WTC11 (cell line): Measurements from ENCODE around the gene PFKP. TPM values are rescaled to one million over a fixed set of nuclear protein-coding genes. Genes with fewer than 3 reads are reported as not detected.

Experiments
- ATAC-seq: fragments of 200-7000 bp; cut with Tn5 transposase; 2 replicates; pipeline ENCODE4 v1.10.0; 2021; ENCODE audit warnings: mild to moderate bottlenecking, moderate library complexity
- CTCF ChIA-PET: fragments of 300-600 bp; sonication (Branson Sonifier 250); formaldehyde crosslinking; loops from one replicate; lab custom pipeline; 2021; ENCODE audit warnings: antibody characterized with exemption; lab: Charles Lee
- POLR2A ChIA-PET: fragments of 350-600 bp; sonication (Branson Sonifier 250); formaldehyde crosslinking; loops from one replicate; lab custom pipeline; 2021; ENCODE audit warnings: antibody characterized with exemption; lab: Charles Lee
- DNase-seq: peaks from one replicate; pipeline ENCODE4 v3.0.0; 2021; ENCODE audit warnings: low spot score
- H3K27ac Mint-ChIP-seq: 2 replicates; pipeline ENCODE4 v1.8.0; 2021; ENCODE audit warnings: mixed read lengths
- H3K27me3 Mint-ChIP-seq: 2 replicates; pipeline ENCODE4 v1.8.0; 2021; ENCODE audit warnings: low read depth, mild to moderate bottlenecking, moderate library complexity, mixed read lengths
- H3K36me3 Mint-ChIP-seq: 2 replicates; pipeline ENCODE4 v1.8.0; 2021; ENCODE audit warnings: mixed read lengths
- H3K4me1 Mint-ChIP-seq: 2 replicates; pipeline ENCODE4 v1.8.0; 2022; ENCODE audit warnings: mixed read lengths
- H3K4me3 Mint-ChIP-seq: 2 replicates; pipeline ENCODE4 v1.8.0; 2021; ENCODE audit warnings: mild to moderate bottlenecking, moderate library complexity, mixed read lengths
- H3K9me3 Mint-ChIP-seq: 2 replicates; pipeline ENCODE4 v1.8.0; 2021; ENCODE audit warnings: mixed read lengths
- CREM ChIP-seq: sonication (generic); formaldehyde crosslinking; IDR thresholded peaks from 2 replicates; pipeline ENCODE4 v1.8.1; 2022; ENCODE audit warnings: mild to moderate bottlenecking, missing genetic modification reagents, moderate library complexity
- ESRRA ChIP-seq: sonication (generic); formaldehyde crosslinking; IDR thresholded peaks from 2 replicates; pipeline ENCODE4 v1.8.1; 2022; ENCODE audit warnings: mild to moderate bottlenecking, missing genetic modification reagents, borderline replicate concordance
- GABPB1 ChIP-seq: sonication (generic); formaldehyde crosslinking; IDR thresholded peaks from 2 replicates; pipeline ENCODE4 v1.8.1; 2023; ENCODE audit warnings: mild to moderate bottlenecking, missing genetic modification reagents
- IRF2 ChIP-seq: sonication (generic); formaldehyde crosslinking; IDR thresholded peaks from 2 replicates; pipeline ENCODE4 v1.8.0; 2022; ENCODE audit warnings: low read depth, missing genetic modification reagents, borderline replicate concordance
- KAT7 ChIP-seq: sonication (generic); formaldehyde crosslinking; IDR thresholded peaks from 2 replicates; pipeline ENCODE4 v1.8.1; 2023; ENCODE audit warnings: missing genetic modification reagents, mild to moderate bottlenecking, borderline replicate concordance
- NR3C1 ChIP-seq: sonication (generic); formaldehyde crosslinking; conservative IDR thresholded peaks from 2 replicates; pipeline ENCODE4 v1.8.1; 2023; ENCODE audit warnings: low read depth, mild to moderate bottlenecking, missing genetic modification reagents
- OVOL2 ChIP-seq: fragments of 250-450 bp; sonication (Bioruptor Pico); IDR thresholded peaks from 2 replicates; pipeline ENCODE4 v1.9.0; 2021; ENCODE audit warnings: mild to moderate bottlenecking, borderline replicate concordance
- SP1 ChIP-seq: sonication (generic); formaldehyde crosslinking; conservative IDR thresholded peaks from 2 replicates; pipeline ENCODE4 v1.8.1; 2022; ENCODE audit warnings: missing genetic modification reagents
- TP53 ChIP-seq: sonication (generic); formaldehyde crosslinking; IDR thresholded peaks from 2 replicates; pipeline ENCODE4 v1.8.1; 2023; ENCODE audit warnings: mild to moderate bottlenecking, missing genetic modification reagents
- ZBTB21 ChIP-seq: sonication (generic); formaldehyde crosslinking; IDR thresholded peaks from 2 replicates; pipeline ENCODE4 v1.8.1; 2023; ENCODE audit warnings: mild to moderate bottlenecking, missing genetic modification reagents, borderline replicate concordance
- ZNF219 ChIP-seq: sonication (generic); formaldehyde crosslinking; IDR thresholded peaks from 2 replicates; pipeline ENCODE4 v1.8.0; 2023; ENCODE audit warnings: missing genetic modification reagents, mild to moderate bottlenecking, borderline replicate concordance
- ZNF396 ChIP-seq: fragments of 250-450 bp; sonication (Bioruptor Pico); IDR thresholded peaks from 2 replicates; pipeline ENCODE4 v1.8.0; 2021; ENCODE audit warnings: mild to moderate bottlenecking, moderate library complexity, borderline replicate concordance
- total RNA-seq: library from RNA; stranded (reverse); gene quantifications from 3 replicates; pipeline ENCODE4 v1.2.3, GENCODE V29; 2021
- TF ChIP-seq, protein P1 (sequence below): fragments of 250-450 bp; sonication (Bioruptor Pico); IDR thresholded peaks from 2 replicates; pipeline ENCODE4 v1.8.0; 2021; ENCODE audit warnings: mild to moderate bottlenecking
- TF ChIP-seq, protein P2 (sequence below): sonication (generic); formaldehyde crosslinking; IDR thresholded peaks from 2 replicates; pipeline ENCODE4 v1.8.1; 2023; ENCODE audit warnings: mild to moderate bottlenecking, missing genetic modification reagents, moderate library complexity
- TF ChIP-seq, protein P3 (sequence below): sonication (generic); formaldehyde crosslinking; IDR thresholded peaks from 2 replicates; pipeline ENCODE4 v1.8.1; 2023; ENCODE audit warnings: mild to moderate bottlenecking, missing genetic modification reagents, moderate library complexity
- TF ChIP-seq, protein P4 (sequence below): fragments of 250-450 bp; sonication (Bioruptor Pico); IDR thresholded peaks from 2 replicates; pipeline ENCODE4 v1.9.0; 2021; ENCODE audit warnings: mild to moderate bottlenecking, borderline replicate concordance
- TF ChIP-seq, protein P5 (sequence below): sonication (generic); formaldehyde crosslinking; IDR thresholded peaks from 2 replicates; pipeline ENCODE4 v1.8.1; 2023; ENCODE audit warnings: mild to moderate bottlenecking, missing genetic modification reagents
- TF ChIP-seq, protein P6 (sequence below): sonication (generic); formaldehyde crosslinking; IDR thresholded peaks from 2 replicates; pipeline ENCODE4 v1.8.1; 2022; ENCODE audit warnings: missing genetic modification reagents, borderline replicate concordance
- TF ChIP-seq, protein P7 (sequence below): sonication (generic); formaldehyde crosslinking; IDR thresholded peaks from 2 replicates; pipeline ENCODE4 v1.8.0; 2022; ENCODE audit warnings: missing genetic modification reagents

Gene PFKP
- total RNA-seq, 1 experiment from 2014 or later = 127 TPM

DNA sequence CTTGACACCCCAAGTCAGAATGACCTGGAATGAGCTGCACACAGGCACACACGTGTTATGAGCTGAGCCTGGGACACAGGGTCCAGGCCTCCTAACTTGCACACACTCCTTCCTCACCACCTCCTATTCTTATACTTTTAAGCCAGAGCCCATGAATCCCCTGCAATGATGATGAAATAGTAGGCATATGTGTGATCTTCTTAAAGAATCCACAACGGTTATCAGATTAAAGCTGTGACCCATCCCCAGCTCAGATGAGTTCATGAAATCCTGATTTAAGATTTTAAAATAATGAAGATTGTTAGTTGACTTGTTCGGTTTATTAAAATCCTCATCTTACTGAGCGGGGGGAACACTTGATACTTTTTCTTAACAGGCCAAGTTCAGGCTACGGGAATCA lies 66.6 kb downstream of the PFKP start:
- no peaks in the 10 kb centered on the region for H3K9me3 Mint-ChIP-seq
- DNase-seq (no peak), ATAC-seq (no peak)
- no peak for TF ChIP-seq ZBTB21 (CRISPR knock-in tag)
- no peak for TF ChIP-seq ZNF396 (CRISPR knock-in tag)
- TF ChIP-seq, protein P1, sequence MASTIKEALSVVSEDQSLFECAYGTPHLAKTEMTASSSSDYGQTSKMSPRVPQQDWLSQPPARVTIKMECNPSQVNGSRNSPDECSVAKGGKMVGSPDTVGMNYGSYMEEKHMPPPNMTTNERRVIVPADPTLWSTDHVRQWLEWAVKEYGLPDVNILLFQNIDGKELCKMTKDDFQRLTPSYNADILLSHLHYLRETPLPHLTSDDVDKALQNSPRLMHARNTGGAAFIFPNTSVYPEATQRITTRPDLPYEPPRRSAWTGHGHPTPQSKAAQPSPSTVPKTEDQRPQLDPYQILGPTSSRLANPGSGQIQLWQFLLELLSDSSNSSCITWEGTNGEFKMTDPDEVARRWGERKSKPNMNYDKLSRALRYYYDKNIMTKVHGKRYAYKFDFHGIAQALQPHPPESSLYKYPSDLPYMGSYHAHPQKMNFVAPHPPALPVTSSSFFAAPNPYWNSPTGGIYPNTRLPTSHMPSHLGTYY = no peak
- TF ChIP-seq, protein P2, sequence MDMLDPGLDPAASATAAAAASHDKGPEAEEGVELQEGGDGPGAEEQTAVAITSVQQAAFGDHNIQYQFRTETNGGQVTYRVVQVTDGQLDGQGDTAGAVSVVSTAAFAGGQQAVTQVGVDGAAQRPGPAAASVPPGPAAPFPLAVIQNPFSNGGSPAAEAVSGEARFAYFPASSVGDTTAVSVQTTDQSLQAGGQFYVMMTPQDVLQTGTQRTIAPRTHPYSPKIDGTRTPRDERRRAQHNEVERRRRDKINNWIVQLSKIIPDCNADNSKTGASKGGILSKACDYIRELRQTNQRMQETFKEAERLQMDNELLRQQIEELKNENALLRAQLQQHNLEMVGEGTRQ (CRISPR knock-in tag) = no peak
- no peak for TF ChIP-seq OVOL2 (CRISPR knock-in tag)
- no peak for TF ChIP-seq NR3C1
- TF ChIP-seq TP53 = no peak
- TF ChIP-seq, protein P3, sequence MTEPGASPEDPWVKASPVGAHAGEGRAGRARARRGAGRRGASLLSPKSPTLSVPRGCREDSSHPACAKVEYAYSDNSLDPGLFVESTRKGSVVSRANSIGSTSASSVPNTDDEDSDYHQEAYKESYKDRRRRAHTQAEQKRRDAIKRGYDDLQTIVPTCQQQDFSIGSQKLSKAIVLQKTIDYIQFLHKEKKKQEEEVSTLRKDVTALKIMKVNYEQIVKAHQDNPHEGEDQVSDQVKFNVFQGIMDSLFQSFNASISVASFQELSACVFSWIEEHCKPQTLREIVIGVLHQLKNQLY = no peak
- H3K4me1 Mint-ChIP-seq = no peaks in the 10 kb centered on the region
- no peaks in the 10 kb centered on the region for H3K27me3 Mint-ChIP-seq
- no peak overlapping the region for H3K27ac Mint-ChIP-seq
- ChIA-PET CTCF (interaction anchor here (1.1 kb wide), 1 partner anchor 14 kb away, joined by 3 read pairs; no protein-coding TSS in a partner anchor), POLR2A (no interaction called here)
- no peak overlapping the region for H3K4me3 Mint-ChIP-seq
- peaks cover 86% of the 10 kb centered on the region for H3K36me3 Mint-ChIP-seq

DNA sequence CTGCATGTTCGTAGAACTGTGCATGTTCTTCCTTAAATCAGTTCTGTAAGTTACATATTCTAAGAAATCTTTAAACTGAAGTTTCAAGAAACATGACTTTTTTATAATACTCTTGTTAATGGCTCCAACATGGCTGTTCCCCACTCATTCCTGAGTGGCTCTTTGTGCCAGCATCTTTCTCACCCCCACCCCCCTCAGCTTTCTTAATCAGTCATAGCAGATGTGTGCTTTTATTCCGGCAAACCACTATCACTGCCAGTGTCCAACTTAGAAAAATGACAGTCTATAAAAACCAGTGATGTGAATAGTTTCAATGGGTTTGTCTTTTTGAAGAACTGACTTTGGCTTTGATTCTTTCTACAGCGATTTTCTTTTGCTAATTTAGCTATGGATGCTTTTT lies 67.7 kb downstream of the PFKP start:
- POLR2A ChIA-PET = no interaction called here
- CTCF ChIA-PET = no interaction called here
- Mint-ChIP-seq H3K27ac (no peak overlapping the region), H3K36me3 (peaks cover 87% of the 10 kb centered on the region), H3K4me1 (no peaks in the 10 kb centered on the region)
- DNase-seq = no peak
- TF ChIP-seq, protein P4, sequence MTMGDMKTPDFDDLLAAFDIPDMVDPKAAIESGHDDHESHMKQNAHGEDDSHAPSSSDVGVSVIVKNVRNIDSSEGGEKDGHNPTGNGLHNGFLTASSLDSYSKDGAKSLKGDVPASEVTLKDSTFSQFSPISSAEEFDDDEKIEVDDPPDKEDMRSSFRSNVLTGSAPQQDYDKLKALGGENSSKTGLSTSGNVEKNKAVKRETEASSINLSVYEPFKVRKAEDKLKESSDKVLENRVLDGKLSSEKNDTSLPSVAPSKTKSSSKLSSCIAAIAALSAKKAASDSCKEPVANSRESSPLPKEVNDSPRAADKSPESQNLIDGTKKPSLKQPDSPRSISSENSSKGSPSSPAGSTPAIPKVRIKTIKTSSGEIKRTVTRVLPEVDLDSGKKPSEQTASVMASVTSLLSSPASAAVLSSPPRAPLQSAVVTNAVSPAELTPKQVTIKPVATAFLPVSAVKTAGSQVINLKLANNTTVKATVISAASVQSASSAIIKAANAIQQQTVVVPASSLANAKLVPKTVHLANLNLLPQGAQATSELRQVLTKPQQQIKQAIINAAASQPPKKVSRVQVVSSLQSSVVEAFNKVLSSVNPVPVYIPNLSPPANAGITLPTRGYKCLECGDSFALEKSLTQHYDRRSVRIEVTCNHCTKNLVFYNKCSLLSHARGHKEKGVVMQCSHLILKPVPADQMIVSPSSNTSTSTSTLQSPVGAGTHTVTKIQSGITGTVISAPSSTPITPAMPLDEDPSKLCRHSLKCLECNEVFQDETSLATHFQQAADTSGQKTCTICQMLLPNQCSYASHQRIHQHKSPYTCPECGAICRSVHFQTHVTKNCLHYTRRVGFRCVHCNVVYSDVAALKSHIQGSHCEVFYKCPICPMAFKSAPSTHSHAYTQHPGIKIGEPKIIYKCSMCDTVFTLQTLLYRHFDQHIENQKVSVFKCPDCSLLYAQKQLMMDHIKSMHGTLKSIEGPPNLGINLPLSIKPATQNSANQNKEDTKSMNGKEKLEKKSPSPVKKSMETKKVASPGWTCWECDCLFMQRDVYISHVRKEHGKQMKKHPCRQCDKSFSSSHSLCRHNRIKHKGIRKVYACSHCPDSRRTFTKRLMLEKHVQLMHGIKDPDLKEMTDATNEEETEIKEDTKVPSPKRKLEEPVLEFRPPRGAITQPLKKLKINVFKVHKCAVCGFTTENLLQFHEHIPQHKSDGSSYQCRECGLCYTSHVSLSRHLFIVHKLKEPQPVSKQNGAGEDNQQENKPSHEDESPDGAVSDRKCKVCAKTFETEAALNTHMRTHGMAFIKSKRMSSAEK (CRISPR knock-in tag) = no peak
- TF ChIP-seq, protein P5, sequence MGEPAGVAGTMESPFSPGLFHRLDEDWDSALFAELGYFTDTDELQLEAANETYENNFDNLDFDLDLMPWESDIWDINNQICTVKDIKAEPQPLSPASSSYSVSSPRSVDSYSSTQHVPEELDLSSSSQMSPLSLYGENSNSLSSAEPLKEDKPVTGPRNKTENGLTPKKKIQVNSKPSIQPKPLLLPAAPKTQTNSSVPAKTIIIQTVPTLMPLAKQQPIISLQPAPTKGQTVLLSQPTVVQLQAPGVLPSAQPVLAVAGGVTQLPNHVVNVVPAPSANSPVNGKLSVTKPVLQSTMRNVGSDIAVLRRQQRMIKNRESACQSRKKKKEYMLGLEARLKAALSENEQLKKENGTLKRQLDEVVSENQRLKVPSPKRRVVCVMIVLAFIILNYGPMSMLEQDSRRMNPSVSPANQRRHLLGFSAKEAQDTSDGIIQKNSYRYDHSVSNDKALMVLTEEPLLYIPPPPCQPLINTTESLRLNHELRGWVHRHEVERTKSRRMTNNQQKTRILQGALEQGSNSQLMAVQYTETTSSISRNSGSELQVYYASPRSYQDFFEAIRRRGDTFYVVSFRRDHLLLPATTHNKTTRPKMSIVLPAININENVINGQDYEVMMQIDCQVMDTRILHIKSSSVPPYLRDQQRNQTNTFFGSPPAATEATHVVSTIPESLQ (CRISPR knock-in tag) = no peak
- TF ChIP-seq OVOL2 (CRISPR knock-in tag) = no peak
- no peak for TF ChIP-seq KAT7 (CRISPR knock-in tag)
- no peak for TF ChIP-seq SP1 (CRISPR knock-in tag)
- TF ChIP-seq, protein P6, sequence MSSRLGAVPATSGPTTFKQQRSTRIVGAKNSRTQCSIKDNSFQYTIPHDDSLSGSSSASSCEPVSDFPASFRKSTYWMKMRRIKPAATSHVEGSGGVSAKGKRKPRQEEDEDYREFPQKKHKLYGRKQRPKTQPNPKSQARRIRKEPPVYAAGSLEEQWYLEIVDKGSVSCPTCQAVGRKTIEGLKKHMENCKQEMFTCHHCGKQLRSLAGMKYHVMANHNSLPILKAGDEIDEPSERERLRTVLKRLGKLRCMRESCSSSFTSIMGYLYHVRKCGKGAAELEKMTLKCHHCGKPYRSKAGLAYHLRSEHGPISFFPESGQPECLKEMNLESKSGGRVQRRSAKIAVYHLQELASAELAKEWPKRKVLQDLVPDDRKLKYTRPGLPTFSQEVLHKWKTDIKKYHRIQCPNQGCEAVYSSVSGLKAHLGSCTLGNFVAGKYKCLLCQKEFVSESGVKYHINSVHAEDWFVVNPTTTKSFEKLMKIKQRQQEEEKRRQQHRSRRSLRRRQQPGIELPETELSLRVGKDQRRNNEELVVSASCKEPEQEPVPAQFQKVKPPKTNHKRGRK (CRISPR knock-in tag) = no peak
- no peak for TF ChIP-seq CREM
- TF ChIP-seq IRF2 (CRISPR knock-in tag) = no peak
- no peak for TF ChIP-seq ESRRA (CRISPR knock-in tag)
- TF ChIP-seq ZBTB21 (CRISPR knock-in tag) = no peak
- TF ChIP-seq ZNF219 (CRISPR knock-in tag) = no peak
- TF ChIP-seq NR3C1 = no peak
- no peak for TF ChIP-seq GABPB1
- TF ChIP-seq, protein P7, sequence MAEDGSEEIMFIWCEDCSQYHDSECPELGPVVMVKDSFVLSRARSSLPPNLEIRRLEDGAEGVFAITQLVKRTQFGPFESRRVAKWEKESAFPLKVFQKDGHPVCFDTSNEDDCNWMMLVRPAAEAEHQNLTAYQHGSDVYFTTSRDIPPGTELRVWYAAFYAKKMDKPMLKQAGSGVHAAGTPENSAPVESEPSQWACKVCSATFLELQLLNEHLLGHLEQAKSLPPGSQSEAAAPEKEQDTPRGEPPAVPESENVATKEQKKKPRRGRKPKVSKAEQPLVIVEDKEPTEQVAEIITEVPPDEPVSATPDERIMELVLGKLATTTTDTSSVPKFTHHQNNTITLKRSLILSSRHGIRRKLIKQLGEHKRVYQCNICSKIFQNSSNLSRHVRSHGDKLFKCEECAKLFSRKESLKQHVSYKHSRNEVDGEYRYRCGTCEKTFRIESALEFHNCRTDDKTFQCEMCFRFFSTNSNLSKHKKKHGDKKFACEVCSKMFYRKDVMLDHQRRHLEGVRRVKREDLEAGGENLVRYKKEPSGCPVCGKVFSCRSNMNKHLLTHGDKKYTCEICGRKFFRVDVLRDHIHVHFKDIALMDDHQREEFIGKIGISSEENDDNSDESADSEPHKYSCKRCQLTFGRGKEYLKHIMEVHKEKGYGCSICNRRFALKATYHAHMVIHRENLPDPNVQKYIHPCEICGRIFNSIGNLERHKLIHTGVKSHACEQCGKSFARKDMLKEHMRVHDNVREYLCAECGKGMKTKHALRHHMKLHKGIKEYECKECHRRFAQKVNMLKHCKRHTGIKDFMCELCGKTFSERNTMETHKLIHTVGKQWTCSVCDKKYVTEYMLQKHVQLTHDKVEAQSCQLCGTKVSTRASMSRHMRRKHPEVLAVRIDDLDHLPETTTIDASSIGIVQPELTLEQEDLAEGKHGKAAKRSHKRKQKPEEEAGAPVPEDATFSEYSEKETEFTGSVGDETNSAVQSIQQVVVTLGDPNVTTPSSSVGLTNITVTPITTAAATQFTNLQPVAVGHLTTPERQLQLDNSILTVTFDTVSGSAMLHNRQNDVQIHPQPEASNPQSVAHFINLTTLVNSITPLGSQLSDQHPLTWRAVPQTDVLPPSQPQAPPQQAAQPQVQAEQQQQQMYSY (CRISPR knock-in tag) = no peak
- TF ChIP-seq, all 79 proteins: peak for 0
- no peaks in the 10 kb centered on the region for H3K9me3 Mint-ChIP-seq
- H3K4me3 Mint-ChIP-seq = no peak overlapping the region
- no peaks in the 10 kb centered on the region for H3K27me3 Mint-ChIP-seq
- no peak for ATAC-seq
